Mesenteric fat pad (tissue), 1 donor: ENCODE results near the gene USP35. TPM values are rescaled to one million over a fixed set of nuclear protein-coding genes. Genes with fewer than 3 reads are reported as not detected.

Experiments used
- DNase-seq: peaks from one replicate; pipeline ENCODE4 v3.0.0-alpha.2; 2020; ENCODE audit warnings: low spot score
- total RNA-seq: library from RNA; stranded (reverse); fragmentation: NEBNext Ultra II Directional; extraction: Animal tissue kit (Norgen Biotek cat#: 25700); gene quantifications from one replicate; pipeline ENCODE4 v1.2.1, GENCODE V29; 2021
- donor health status: DM: yes; HTN: yes; CAD: no.

Gene USP35
- total RNA-seq, 1 donor from 2014 or later: 12.2 TPM

DNA sequence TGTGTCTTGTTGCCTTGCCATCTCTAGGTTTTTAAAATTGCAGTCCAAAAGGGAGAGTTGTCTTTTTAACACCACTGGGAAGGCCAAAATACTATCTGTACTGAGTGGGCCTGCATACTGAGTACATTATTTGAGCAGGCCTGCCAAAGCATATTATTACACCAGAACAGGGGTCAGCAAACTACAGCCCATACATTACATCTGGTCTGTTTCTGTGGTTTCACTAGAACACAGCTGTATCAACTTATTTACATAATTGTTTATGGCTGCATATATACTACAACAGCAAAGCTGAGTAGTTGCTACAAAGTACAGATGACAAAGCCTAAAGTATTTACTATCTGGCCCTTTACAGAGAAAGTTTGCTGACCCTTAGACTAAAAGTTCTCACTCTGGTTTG is 74.0 kb downstream of the USP35 start:
- no peak for DNase-seq

Other genes with a start within 250 kb of the USP35 start
- gene INTS4, start 194.3 kb upstream of the USP35 start, total RNA-seq: 32.3 TPM
- 1.4 TPM for gene KCTD14, start 165.6 kb upstream of the USP35 start, total RNA-seq
- gene THRSP, start 125.1 kb upstream of the USP35 start, total RNA-seq: 9.2 TPM
- gene NDUFC2, start 109.1 kb upstream of the USP35 start, total RNA-seq: 276 TPM
- 46.2 TPM for gene ALG8, start 49.3 kb upstream of the USP35 start, total RNA-seq
- 12.4 TPM for gene KCTD21, start 293 bp upstream of the USP35 start, total RNA-seq
- 65.1 TPM for gene GAB2, start 228.9 kb downstream of the USP35 start, total RNA-seq